HG03521 (cell line): Measurements from ENCODE around the gene FFAR3.
"Not testable (repeated sequence)": the region's sequence is repeated elsewhere in the genome, so short reads cannot be mapped to it uniquely, and the experiment has no call there.

Experiments
- ATAC-seq: cut with Tn5 transposase; IDR thresholded peaks from one replicate; pipeline ENCODE4 v1.9.1; 2021; ENCODE audit warnings: mild to moderate bottlenecking, moderate library complexity; ENCODE audit not compliant: unreplicated experiment

Gene FFAR3

DNA sequence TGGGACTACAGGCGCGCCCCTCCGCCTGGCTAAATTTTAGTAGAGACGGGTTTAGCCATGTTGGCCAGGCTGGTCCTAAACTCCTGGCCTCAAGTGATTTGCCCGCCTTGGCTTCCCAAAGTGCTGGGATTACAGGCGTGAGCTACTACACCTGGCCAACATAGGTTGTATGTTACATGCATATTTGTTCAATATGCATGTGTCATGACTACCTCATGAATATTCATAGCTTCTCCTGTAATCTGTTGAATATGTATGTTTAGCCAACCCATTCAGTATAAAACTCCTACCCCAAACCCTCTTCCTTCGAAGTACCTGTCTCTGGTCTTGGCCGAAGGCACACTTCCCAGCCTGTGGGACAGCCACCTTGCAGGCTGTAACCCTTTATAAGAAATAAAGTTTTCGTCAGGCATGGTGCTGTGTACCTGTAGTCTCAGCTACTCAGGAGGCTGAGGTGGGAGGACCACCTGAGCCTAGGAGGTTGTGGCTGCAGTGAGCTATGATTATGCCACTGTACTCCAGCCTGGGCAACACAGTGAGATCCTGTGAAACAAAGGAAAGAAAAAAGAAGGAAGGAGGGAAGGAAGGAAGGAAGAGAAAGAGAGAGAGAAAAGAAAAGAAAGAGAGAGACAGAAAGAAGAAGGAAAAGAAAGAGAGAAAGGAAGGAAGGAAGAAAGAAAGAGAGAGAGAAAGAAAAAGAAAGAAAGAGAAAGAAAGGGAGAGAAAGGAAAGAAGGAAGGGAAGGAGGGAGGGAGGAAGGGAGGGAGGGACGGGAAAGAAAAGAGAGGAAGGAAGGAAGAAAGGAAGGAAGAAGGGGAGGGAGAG lies 41.9 kb downstream of the FFAR3 start:
- no peak for ATAC-seq

DNA sequence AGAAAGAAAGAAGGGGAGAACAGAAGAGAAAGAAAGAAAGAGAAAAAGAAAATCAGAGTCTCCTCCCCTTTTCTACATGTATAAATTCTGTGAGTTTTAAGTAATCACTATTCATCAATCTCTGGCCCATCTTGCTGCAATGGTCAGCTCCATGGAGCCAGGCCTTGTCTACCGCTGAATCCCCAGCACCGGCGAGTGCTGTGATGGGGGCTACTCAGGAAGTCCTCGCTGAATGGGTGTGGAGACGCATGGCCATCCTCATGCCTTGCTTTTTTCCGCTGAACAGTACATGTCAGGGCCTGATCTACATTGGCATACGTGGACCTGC lies 42.5 kb downstream of the FFAR3 start:
- no peak for ATAC-seq

DNA sequence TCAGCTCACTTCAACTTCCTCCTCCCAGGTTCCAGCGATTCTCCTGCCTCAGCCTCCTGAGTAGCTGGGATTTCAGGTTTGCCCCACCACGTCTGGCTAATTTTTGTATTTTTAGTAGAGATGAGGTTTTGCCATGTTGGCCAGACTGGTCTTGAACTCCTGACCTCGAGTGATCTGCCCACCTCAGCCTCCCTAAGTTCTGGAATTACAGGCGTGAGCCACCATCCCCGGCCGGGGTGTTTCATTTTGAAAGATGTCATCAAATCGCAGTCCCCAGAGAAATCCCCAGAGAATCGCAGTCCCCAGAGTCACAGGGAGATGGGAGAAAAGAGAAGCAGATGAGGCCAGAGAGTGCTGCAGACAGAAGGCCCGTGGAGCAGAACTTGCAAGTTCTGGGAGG lies 43.2 kb downstream of the FFAR3 start:
- not testable (repeated sequence) for ATAC-seq

DNA sequence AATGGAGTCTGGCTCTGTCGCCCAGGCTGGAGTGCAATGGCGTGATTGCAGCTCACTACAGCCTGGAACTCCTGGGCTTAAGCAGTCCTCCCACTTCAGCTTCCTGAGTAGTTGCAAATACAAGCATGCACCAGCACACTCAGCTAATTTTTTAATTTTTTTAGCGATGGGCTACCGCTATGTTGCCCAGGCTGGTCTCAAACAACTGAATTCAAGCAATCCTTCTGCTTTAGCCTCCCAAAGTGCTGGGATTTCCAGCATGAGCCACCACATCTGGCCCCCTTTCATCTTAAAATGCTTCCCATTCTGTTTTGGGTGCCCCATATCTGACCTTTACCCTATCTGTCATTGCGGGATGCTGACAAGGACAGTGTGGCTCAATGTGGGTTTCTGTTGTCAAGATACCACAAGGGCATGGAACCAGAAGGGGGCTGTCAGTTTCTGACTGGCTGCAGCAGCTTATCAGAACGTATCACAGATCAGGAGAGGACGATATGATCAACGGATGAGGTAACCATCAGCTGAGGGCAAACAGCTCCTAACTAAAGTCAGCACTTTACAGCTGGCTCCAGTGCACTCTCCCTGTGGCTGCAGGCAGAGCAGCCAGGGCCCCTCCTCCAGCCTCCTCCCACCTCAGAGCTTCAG lies 45.0 kb downstream of the FFAR3 start:
- no peak for ATAC-seq

DNA sequence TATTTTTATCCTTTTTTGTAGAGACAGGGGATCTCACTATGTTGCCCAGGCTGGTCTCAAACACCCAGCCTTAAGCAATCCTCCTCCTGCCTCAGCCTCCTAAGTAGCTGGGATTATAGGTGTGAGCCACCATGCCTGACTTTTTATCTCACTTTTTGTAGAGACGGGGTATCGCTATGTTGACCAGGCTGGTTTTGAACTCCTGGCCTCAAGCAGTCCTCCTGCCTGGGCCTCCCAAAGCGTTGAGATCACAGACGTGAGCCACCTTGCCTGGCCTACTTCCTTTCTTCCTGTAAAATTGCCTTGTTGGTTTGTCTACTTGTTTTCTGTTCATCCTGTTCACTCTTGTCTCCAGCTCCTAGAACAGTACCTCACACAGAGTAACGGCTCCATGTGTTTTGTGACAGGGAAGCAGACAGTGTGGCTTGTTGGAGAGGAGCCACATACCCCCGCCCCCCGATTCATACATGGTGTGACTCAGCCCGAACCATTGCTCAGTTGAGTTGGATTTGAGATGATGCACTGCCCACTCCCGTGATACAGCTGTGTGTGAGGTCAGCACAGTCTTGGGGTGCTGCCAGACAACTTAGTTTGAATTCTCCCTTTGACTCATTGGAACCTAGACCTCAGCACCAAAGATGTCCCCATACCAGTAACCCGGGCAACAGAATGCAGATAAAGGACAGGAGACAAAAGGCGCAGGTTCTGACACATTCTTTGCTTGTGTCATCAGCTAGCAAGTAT lies 46.8 kb downstream of the FFAR3 start:
- ATAC-seq: peak; percentile 51

DNA sequence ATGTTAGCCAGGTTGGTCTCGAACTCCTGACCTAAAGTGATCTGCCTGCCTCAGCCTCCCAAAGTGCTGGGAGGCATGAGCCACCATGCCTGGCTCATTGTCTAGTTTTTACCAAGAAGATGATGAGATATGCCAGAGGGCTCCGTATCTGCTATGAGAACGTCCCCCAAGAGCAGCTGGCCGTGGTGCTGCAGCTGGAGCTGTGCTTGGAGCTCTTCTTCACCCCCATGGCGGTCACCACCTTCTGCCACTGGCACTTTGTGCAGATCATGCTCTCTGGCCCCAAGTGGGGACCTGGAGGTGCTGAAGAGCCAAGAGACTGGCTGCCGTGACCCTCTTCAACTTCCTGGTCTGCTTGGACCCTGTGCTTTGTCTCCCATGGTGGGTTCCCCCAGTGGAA lies 49.4 kb downstream of the FFAR3 start:
- no peak for ATAC-seq

DNA sequence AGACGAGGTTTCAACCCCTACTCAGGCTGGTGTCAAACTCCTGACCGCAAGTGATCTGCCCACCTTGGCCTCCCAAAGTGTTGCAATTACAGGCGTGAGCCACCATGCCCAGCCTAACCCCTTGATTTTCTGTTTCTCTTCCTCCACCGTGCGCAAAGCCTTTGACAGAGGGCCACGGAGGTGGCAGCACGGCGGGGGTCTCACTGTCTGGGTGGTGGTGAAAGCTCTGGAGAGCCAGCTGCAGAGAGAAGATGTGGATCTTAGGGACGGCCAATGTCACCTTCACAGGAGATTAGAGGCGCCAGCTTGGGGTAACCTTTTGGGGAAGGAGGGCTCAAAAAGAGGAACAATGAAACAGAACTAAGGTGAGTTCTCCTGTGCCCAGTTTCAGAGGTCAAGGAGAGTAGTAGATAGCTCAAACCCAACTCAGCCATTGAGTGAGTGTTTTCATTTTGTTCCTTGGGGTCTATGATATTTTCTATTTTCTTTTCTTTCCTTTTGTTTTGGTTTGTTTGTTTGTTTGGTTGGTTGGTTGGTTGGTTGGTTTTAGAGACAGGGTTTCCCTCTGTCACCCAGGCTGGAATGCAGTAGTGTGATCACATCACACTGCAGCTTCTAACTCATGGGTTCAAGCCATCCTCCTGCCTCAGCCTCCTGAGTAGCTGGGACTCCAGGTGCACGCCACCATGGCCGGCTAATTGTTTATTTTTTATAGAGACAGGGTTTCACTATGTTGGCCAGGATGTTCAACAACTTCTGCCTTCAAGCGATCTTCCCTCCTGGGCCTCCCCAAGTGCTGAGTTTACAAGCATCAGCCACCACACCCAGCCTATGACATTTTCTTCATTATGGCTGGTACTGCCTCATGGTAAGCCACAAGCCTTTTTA lies 50.3 kb downstream of the FFAR3 start:
- ATAC-seq: peak; percentile 50

DNA sequence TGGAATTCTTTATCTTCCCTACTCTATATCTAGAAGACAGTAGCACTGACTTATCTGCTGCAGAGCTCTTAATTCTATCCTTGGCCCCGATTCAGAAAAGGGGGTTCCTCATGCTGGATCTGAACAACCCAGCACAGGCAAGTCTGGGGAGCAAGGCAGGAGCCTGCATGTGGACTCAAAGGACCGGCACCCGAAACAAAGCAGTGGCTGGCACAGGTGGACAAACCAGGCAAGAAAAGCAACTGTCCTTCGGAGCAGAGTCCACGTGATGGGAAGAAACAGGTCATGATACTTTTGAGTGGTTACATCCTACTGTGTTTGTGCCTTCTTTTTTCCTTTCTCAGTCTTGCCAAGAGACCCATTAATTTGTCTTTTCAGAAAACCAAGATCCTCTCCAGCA lies 50.9 kb downstream of the FFAR3 start:
- no peak for ATAC-seq
